Measurements from ENCODE around the gene MACROD2.

GRCh38 chr20:15292405-15292804, 1297.1 kb downstream of the MACROD2 start:
- TF ChIP-seq CTCF (IDR thresholded peaks at IDR 0.05): no peak
- no peak for TF ChIP-seq POLR2A (IDR thresholded peaks at IDR 0.05)
